Glutamatergic neuron (in vitro differentiated cells): ENCODE results near the gene ATP6V0A1. TPM values are rescaled to one million over a fixed set of nuclear protein-coding genes. Genes with fewer than 3 reads are reported as not detected.

Source experiments
- DNase-seq: peaks from one replicate; pipeline ENCODE4 v3.0.0; 2022
- H3K27ac Mint-ChIP-seq: one replicate; pipeline ENCODE4 v1.8.0; 2020; ENCODE audit warnings: mild to moderate bottlenecking, mixed read lengths, inconsistent platforms; ENCODE audit not compliant: unreplicated experiment
- H3K27me3 Mint-ChIP-seq: one replicate; pipeline ENCODE4 v1.8.0; 2020; ENCODE audit warnings: mild to moderate bottlenecking, moderate library complexity, mixed read lengths, inconsistent platforms; ENCODE audit not compliant: unreplicated experiment
- H3K36me3 Mint-ChIP-seq: one replicate; pipeline ENCODE4 v1.8.0; 2020; ENCODE audit warnings: mild to moderate bottlenecking, mixed read lengths, inconsistent platforms; ENCODE audit not compliant: unreplicated experiment
- H3K4me1 Mint-ChIP-seq: one replicate; pipeline ENCODE4 v1.8.0; 2020; ENCODE audit warnings: mild to moderate bottlenecking, low read depth, mixed read lengths, inconsistent platforms; ENCODE audit not compliant: unreplicated experiment
- H3K4me3 Mint-ChIP-seq: one replicate; pipeline ENCODE4 v1.8.0; 2020; ENCODE audit warnings: mild to moderate bottlenecking, mixed read lengths, inconsistent platforms; ENCODE audit not compliant: unreplicated experiment
- H3K9me3 Mint-ChIP-seq: one replicate; pipeline ENCODE4 v1.8.0; 2020; ENCODE audit warnings: mild to moderate bottlenecking, moderate library complexity, mixed read lengths, inconsistent platforms; ENCODE audit not compliant: unreplicated experiment
- CTCF ChIP-seq: fragments of 200-600 bp; sonication (generic); IDR thresholded peaks from one replicate; pipeline ENCODE4 v1.5.0; 2021; ENCODE audit not compliant: partially characterized antibody, unreplicated experiment
- total RNA-seq: library from RNA; stranded (reverse); fragmentation: NEBNext Ultra II Directional; extraction: Animal tissue kit (Norgen Biotek cat#: 25700); gene quantifications from one replicate; pipeline ENCODE4 v1.2.1, GENCODE V29; 2021; ENCODE audit not compliant: unreplicated experiment

The ATP6V0A1 gene
- total RNA-seq, 1 donor from 2014 or later, result 253 TPM

GRCh38 chr17:42519546-42520491 is 61.1 kb downstream of the ATP6V0A1 start:
- TF ChIP-seq CTCF, result no peak
- Mint-ChIP-seq H3K27ac (peak overlapping the region; percentile 66), H3K36me3 (no peaks in the 10 kb centered on the region), H3K9me3 (peaks cover 4% of the 10 kb centered on the region), H3K4me3 (peak overlapping the region; percentile 15), H3K4me1 (peaks cover 34% of the 10 kb centered on the region), H3K27me3 (peaks cover 3% of the 10 kb centered on the region)
- DNase-seq, result no peak

- peak overlapping the region; percentile 20 for H3K4me3 Mint-ChIP-seq
- peak overlapping the region; percentile 66 for H3K27ac Mint-ChIP-seq
- no peak for TF ChIP-seq CTCF
- DNase-seq, result no peak
- H3K36me3 Mint-ChIP-seq, result no peaks in the 10 kb centered on the region
- H3K27me3 Mint-ChIP-seq, result peaks cover 3% of the 10 kb centered on the region
- H3K4me1 Mint-ChIP-seq, result peaks cover 34% of the 10 kb centered on the region
- H3K9me3 Mint-ChIP-seq, result peaks cover 4% of the 10 kb centered on the region
These were observed 61.9 kb downstream of the ATP6V0A1 start for GRCh38 chr17:42520540-42520951.

- TF ChIP-seq CTCF, result no peak
- Mint-ChIP-seq H3K4me3 (peak overlapping the region; percentile 20), H3K27me3 (peaks cover 3% of the 10 kb centered on the region), H3K4me1 (peaks cover 34% of the 10 kb centered on the region), H3K9me3 (peaks cover 4% of the 10 kb centered on the region), H3K27ac (no peak overlapping the region), H3K36me3 (no peaks in the 10 kb centered on the region)
- DNase-seq, result no peak
These were observed 62.4 kb downstream of the ATP6V0A1 start for GRCh38 chr17:42521036-42521435.

- H3K27me3 Mint-ChIP-seq, result peaks cover 3% of the 10 kb centered on the region
- peaks cover 4% of the 10 kb centered on the region for H3K9me3 Mint-ChIP-seq
- H3K27ac Mint-ChIP-seq, result no peak overlapping the region
- no peak overlapping the region for H3K4me3 Mint-ChIP-seq
- H3K4me1 Mint-ChIP-seq, result peaks cover 34% of the 10 kb centered on the region
- no peak for TF ChIP-seq CTCF
- no peaks in the 10 kb centered on the region for H3K36me3 Mint-ChIP-seq
- DNase-seq, result no peak
These were observed 63.1 kb downstream of the ATP6V0A1 start for GRCh38 chr17:42521666-42522262.

GRCh38 chr17:42522263-42522790 is 63.6 kb downstream of the ATP6V0A1 start:
- no peak for TF ChIP-seq CTCF
- Mint-ChIP-seq H3K27me3 (peaks cover 3% of the 10 kb centered on the region), H3K9me3 (peaks cover 4% of the 10 kb centered on the region), H3K4me3 (no peak overlapping the region), H3K27ac (no peak overlapping the region), H3K4me1 (peaks cover 35% of the 10 kb centered on the region), H3K36me3 (no peaks in the 10 kb centered on the region)
- no peak for DNase-seq
